Measurements from ENCODE around the gene RIT1.

RIT1 gene

DNA sequence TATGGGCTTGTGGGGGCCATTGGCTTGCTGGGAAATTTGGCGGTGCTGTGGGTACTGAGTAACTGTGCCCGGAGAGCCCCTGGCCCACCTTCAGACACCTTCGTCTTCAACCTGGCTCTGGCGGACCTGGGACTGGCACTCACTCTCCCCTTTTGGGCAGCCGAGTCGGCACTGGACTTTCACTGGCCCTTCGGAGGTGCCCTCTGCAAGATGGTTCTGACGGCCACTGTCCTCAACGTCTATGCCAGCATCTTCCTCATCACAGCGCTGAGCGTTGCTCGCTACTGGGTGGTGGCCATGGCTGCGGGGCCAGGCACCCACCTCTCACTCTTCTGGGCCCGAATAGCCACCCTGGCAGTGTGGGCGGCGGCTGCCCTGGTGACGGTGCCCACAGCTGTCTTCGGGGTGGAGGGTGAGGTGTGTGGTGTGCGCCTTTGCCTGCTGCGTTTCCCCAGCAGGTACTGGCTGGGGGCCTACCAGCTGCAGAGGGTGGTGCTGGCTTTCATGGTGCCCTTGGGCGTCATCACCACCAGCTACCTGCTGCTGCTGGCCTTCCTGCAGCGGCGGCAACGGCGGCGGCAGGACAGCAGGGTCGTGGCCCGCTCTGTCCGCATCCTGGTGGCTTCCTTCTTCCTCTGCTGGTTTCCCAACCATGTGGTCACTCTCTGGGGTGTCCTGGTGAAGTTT, 30.8 kb upstream of the RIT1 start:
- Histone ChIP-seq H3K36me3 (ENCODE audit: insufficient read depth, low read length) (peaks cover 14% of the 10 kb centered on the region; the same call in 1 of the 2 replicates), H3K4me2 (ENCODE audit: low read length) (peak overlapping the region; percentile 15; the same call in 1 of the 2 replicates), H3K4me1 (ENCODE audit: insufficient read depth, low read length, severe bottlenecking) (peaks cover 79% of the 10 kb centered on the region), H4K20me1 (ENCODE audit: insufficient read depth, low read length) (no peaks in the 10 kb centered on the region), H3K27ac (ENCODE audit: low read depth, low read length, poor library complexity, severe bottlenecking) (peak overlapping the region; percentile 73), H3K9ac (ENCODE audit: low read length) (no peak overlapping the region; the same call in 1 of the 2 replicates), H3K27me3 (ENCODE audit: insufficient read depth, low read length) (no peaks in the 10 kb centered on the region), H3K79me2 (ENCODE audit: insufficient read depth, low read length) (no peaks in the 10 kb centered on the region), H3F3A (ENCODE audit: insufficient read depth, low read length) (no peaks in the 10 kb centered on the region), H2AFZ (ENCODE audit: low read length) (no peak overlapping the region), H3K9me2 (ENCODE audit: low read depth, low read length) (no peaks in the 10 kb centered on the region), H3K4me3 (ENCODE audit: low read depth, low read length, poor library complexity, severe bottlenecking) (no peak overlapping the region), H3K9me3 (ENCODE audit: low read length) (no peaks in the 10 kb centered on the region)
- TF ChIP-seq CTCF (IDR thresholded peaks at IDR 0.05; ENCODE audit: low read length) = no peak
- no peak for TF ChIP-seq EZH2 (IDR thresholded peaks at IDR 0.05; ENCODE audit: borderline replicate concordance, low read length)

GRCh38 chr1:155940993-155941844, 30.1 kb upstream of the RIT1 start, which contains the start of gene RXFP4:
TSS of gene RXFP4 (plus strand) at chr1:155941638. CDS start at chr1:155941710, 72 bp downstream.
- peaks cover 71% of the 10 kb centered on the region for H3K4me1 ChIP-seq (ENCODE audit: insufficient read depth, low read length, severe bottlenecking)
- H3F3A ChIP-seq (ENCODE audit: insufficient read depth, low read length) = no peaks in the 10 kb centered on the region

More at GRCh38 chr1:155940993-155941844, 30.1 kb upstream of the RIT1 start, which contains the start of gene RXFP4:
- peak within 1 kb of the TSS; percentile 5; the same call in 1 of the 2 replicates for H3K9ac ChIP-seq (ENCODE audit: low read length)
- no peaks in the 10 kb centered on the region for H3K79me2 ChIP-seq (ENCODE audit: insufficient read depth, low read length)
- H2AFZ ChIP-seq (ENCODE audit: low read length) = no peak within 1 kb of the TSS
- H3K9me2 ChIP-seq (ENCODE audit: low read depth, low read length) = no peaks in the 10 kb centered on the region
- H3K36me3 ChIP-seq (ENCODE audit: insufficient read depth, low read length) = peaks cover 8% of the 10 kb centered on the region; the same call in 1 of the 2 replicates
- H3K9me3 ChIP-seq (ENCODE audit: low read length) = no peaks in the 10 kb centered on the region
- H3K4me3 ChIP-seq (ENCODE audit: low read depth, low read length, poor library complexity, severe bottlenecking) = no peak within 1 kb of the TSS
- H4K20me1 ChIP-seq (ENCODE audit: insufficient read depth, low read length) = no peaks in the 10 kb centered on the region
- TF ChIP-seq EZH2 (IDR thresholded peaks at IDR 0.05; ENCODE audit: borderline replicate concordance, low read length) = no peak
- no peak for TF ChIP-seq CTCF (IDR thresholded peaks at IDR 0.05; ENCODE audit: low read length)
- H3K4me2 ChIP-seq (ENCODE audit: low read length) = peak within 1 kb of the TSS; percentile 28
- no peaks in the 10 kb centered on the region for H3K27me3 ChIP-seq (ENCODE audit: insufficient read depth, low read length)
- peak within 1 kb of the TSS; percentile 73 for H3K27ac ChIP-seq (ENCODE audit: low read depth, low read length, poor library complexity, severe bottlenecking)

All from OCI-LY1 (cell line).